GM21423 (cell line): ENCODE data around the gene CANX.
"Not testable (repeated sequence)": the region's sequence is repeated elsewhere in the genome, so short reads cannot be mapped to it uniquely, and the experiment has no call there.

Experiments used
- ATAC-seq: cut with Tn5 transposase; IDR thresholded peaks from one replicate; pipeline ENCODE4 v1.9.1; 2021; ENCODE audit warnings: mild to moderate bottlenecking, moderate library complexity; ENCODE audit not compliant: unreplicated experiment

The CANX gene

GRCh38 chr5:179697993-179698934 is 503 bp upstream of the CANX start:
- ATAC-seq = peak; percentile 91

DNA sequence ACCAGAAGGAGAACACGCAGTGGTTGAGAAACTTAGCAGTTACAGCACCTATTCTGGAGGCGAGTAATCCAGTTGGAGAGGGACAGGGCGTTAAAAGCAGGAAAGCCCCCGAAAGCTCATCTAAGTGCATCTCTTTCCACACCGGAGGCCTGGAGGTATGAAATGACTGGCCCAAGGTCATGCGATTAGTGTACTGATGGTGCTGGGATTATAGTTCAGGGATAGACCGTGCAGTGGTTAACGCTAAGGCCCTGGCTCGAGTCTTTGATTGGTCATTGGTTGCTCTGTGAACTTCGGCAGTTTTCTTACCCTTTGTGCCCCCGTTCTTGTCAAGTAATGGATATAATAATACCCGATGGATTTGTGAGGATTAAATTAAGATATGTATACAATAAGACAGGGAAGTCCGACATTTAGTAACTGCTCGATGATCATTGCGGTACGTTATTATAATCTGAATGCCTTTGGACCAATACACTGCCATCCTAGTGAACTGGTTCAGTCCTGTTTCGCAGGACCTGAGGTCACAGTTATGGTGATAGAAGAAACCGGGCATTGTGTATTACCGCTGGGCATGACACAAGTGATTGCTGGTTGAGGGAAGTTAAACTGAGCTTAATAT is 960 bp downstream of the CANX start:
- no peak for ATAC-seq

GRCh38 chr5:179700401-179700918 is 1.7 kb downstream of the CANX start:
- no peak for ATAC-seq

- ATAC-seq = no peak
Observed at GRCh38 chr5:179716286-179716685, 17.5 kb downstream of the CANX start.

GRCh38 chr5:179720222-179720621 is 21.5 kb downstream of the CANX start:
- no peak for ATAC-seq

- ATAC-seq = no peak
Observed at GRCh38 chr5:179724163-179724562, 25.4 kb downstream of the CANX start.

GRCh38 chr5:179727106-179727505 is 28.3 kb downstream of the CANX start:
- ATAC-seq = no peak

GRCh38 chr5:179729303-179729702 is 30.5 kb downstream of the CANX start:
- ATAC-seq = no peak

GRCh38 chr5:179729727-179730126 is 31.0 kb downstream of the CANX start:
- no peak for ATAC-seq

- ATAC-seq = no peak
Observed at GRCh38 chr5:179730356-179730755, 31.6 kb downstream of the CANX start.

- ATAC-seq = no peak
Observed at GRCh38 chr5:179730852-179731251, 32.1 kb downstream of the CANX start.

DNA sequence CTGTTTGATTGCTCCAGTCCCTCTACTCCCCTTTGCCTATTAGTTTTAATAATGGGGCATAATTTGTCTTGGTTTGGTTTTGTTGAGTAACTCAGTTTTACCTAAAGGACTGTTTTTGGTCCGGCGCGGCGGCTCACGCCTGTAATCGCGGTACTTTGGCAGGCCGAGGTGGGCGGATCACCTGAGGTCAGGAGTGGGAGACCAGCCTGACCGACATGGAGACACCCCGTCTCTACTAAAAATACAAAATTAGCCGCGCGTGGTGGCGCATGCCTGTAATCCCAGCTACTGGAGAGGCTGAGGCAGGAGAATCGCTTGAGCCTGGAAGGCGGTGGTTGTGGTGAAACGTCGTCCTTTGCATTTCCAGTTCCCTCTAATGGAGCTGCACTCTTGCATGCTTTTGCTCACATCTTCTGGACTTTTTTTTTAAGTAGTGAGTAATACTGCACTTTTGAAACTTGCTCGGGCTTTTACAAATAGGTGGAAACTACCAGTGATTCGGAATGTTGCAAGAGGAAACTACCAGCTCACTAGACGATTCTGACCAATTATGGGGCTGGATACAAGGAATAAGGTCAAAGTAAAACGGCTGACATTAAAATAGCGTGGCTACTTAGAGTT is 33.1 kb downstream of the CANX start:
- peak; percentile 16 for ATAC-seq

- peak; percentile 95 for ATAC-seq
Observed at GRCh38 chr5:179732412-179732917, 33.7 kb downstream of the CANX start, which contains the start of gene MAML1. TSS of gene MAML1 (plus strand) at chr5:179732822. CDS start at chr5:179733113, 291 bp downstream.

- ATAC-seq = peak; percentile 26
Observed at GRCh38 chr5:179732918-179733771, 34.4 kb downstream of the CANX start.

DNA sequence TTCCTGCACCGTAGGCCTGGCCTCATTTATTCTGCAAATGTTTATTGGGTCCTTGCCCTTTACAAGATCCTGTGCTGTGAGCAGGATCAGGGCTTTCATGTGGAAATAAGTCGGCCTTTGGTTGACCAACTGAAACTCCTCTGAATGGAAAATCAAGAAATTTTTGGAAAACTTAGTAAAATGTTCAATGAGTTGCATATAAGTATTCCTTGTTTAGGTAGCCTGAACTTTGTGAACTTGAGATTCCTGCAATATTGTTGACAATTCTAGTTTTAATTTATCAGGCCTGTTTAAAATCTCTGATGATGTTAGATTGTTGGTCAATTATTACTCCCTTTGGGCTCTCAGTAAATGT is 35.0 kb downstream of the CANX start:
- ATAC-seq = no peak

DNA sequence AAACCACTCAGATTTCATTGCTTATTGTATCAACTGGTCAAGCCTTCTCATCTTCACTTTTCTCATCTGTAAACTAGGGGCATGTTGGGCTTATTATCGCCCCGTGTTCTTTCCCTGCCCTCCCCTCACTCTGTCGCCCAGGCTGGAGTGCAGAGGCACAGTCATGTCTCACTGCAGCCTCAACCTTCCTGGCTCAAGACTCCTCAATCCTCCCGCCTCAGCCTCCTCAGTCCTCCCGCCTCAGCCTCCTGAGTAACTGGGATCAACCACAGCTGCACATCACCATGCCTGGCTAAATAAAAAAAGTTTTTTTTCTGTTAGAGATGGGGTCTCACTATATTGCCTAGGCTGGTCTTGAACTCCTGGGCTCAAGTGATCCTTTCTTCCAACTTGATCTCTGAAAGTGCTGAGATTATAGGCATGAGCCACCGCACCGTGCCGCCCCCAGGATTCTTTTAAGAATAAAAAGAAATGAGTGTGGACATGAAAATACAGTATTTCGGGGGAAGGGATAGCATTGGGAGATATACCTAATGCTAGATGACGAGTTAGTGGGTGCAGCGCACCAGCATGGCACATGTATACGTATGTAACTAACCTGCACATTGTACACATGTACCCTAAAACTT is 35.9 kb downstream of the CANX start:
- no peak for ATAC-seq

GRCh38 chr5:179738742-179739141 is 40.0 kb downstream of the CANX start:
- no peak for ATAC-seq

- ATAC-seq = not testable (repeated sequence)
Observed at GRCh38 chr5:179744106-179744505, 45.3 kb downstream of the CANX start.

DNA sequence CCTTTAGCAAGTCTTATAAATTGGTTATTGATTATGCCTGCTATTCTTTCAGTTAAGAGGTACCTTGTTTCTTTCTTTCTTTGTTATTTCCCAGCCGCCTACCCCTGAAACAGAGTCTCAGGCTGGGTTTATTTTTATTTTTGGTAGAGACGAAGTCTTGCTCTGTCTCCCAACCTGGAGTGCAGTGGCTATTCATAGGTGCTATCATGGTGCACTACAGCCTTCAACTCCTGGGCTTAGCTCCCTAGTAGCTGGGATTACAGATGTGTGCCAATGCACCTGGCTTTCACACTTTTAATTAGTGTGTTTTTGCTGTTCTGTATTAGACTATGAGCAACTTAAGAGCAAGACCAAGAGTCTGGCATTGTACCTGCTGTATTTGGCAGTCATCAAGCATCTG is 48.1 kb downstream of the CANX start:
- ATAC-seq = no peak

DNA sequence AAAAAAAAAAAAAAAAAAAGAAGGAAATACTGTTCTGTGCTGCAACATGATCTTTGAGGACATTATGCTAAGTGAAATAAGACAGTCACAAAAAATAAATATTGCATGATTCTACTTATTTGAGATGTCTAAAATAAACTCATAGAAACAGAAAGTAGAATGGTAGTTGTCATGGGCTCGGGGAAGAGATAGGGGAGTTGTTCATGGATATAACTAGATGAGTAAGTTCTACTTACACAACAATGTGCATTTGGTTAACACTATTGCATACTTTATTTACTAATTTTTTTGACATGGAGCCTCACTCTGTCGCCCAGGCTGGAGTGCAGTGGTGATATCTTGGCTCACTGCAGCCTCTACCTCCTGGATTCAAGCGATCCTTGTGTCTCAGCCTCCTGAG is 49.0 kb downstream of the CANX start:
- ATAC-seq = no peak
